ENCODE results near the gene FBXL17.

DNA sequence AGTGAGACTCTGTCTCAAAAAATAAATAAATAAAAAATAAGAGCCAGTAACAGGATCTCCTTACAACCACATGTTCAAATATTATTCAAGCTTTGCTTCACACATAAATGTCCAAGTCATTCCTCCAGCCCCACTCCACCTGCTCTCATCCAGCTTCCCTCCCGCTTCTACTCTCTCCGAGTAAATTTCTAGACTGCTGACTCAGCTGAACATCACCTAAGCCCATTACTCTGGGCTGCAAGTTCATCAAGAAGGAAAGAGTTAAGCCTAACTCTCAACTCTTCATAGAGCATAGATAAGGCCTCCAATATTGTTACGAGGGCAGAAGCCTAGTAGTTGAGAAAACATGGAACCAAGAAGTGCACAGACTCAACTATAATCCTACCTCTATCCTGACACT is 300.2 kb downstream of the FBXL17 start:
- no peak for TF ChIP-seq CTCF (IDR thresholded peaks at IDR 0.05; ENCODE audit: insufficient read depth, low read depth, low read length)
- TF ChIP-seq EZH2 (IDR thresholded peaks at IDR 0.05; ENCODE audit: insufficient read depth, low read length), result no peak
